Calu3 (cell line): ENCODE data around the gene FOXO3. TPM values are rescaled to one million over a fixed set of nuclear protein-coding genes. Genes with fewer than 3 reads are reported as not detected.

Experiments used
- BruUV-seq: library from RNA; stranded (reverse); fragments of 400-500 nt; replicated peaks from 2 replicates; lab custom pipeline; 2021; lab: Mats Ljungman, UMichigan
- CTCF ChIA-PET: fragments of 300-600 bp; sonication (Branson Sonifier 250); formaldehyde crosslinking; loops from one replicate; lab custom pipeline; 2022; ENCODE audit warnings: antibody characterized with exemption; lab: Charles Lee
- DNase-seq: peaks from one replicate; pipeline ENCODE4 v3.0.0; 2022
- H3K27ac Mint-ChIP-seq: one replicate; pipeline ENCODE4 v1.8.0; 2022; ENCODE audit warnings: mixed read lengths; ENCODE audit not compliant: unreplicated experiment
- H3K27me3 Mint-ChIP-seq: one replicate; pipeline ENCODE4 v1.8.0; 2022; ENCODE audit warnings: mixed read lengths; ENCODE audit not compliant: unreplicated experiment
- H3K36me3 Mint-ChIP-seq: one replicate; pipeline ENCODE4 v1.8.0; 2022; ENCODE audit warnings: mild to moderate bottlenecking, moderate library complexity, mixed read lengths; ENCODE audit not compliant: insufficient read depth, unreplicated experiment
- H3K4me1 Mint-ChIP-seq: one replicate; pipeline ENCODE4 v1.8.0; 2022; ENCODE audit warnings: mild to moderate bottlenecking, low read depth, mixed read lengths; ENCODE audit not compliant: unreplicated experiment
- H3K4me3 Mint-ChIP-seq: one replicate; pipeline ENCODE4 v1.8.0; 2022; ENCODE audit warnings: mild to moderate bottlenecking, low read depth, moderate library complexity, mixed read lengths; ENCODE audit not compliant: unreplicated experiment
- H3K9me3 Mint-ChIP-seq: one replicate; pipeline ENCODE4 v1.8.0; 2022; ENCODE audit warnings: low read depth, mixed read lengths; ENCODE audit not compliant: unreplicated experiment
- intact Hi-C: fragments of 100-400 bp; cut with micrococcal nuclease; formaldehyde crosslinking; loops from one replicate; pipeline ENCODE4 v1.10.0; 2022; ENCODE audit not compliant: unreplicated experiment
- total RNA-seq: library from RNA; stranded (reverse); gene quantifications from 2 replicates; pipeline ENCODE4 v1.2.3, GENCODE V29; 2022
- TF ChIP-seq, protein P1 (sequence below): fragments of 200-600 bp; IDR thresholded peaks from one replicate; pipeline ENCODE4 v1.8.0; 2022; ENCODE audit warnings: antibody characterized with exemption; ENCODE audit not compliant: unreplicated experiment

The FOXO3 gene
- total RNA-seq, 1 experiment from 2014 or later = 45.5 TPM

DNA sequence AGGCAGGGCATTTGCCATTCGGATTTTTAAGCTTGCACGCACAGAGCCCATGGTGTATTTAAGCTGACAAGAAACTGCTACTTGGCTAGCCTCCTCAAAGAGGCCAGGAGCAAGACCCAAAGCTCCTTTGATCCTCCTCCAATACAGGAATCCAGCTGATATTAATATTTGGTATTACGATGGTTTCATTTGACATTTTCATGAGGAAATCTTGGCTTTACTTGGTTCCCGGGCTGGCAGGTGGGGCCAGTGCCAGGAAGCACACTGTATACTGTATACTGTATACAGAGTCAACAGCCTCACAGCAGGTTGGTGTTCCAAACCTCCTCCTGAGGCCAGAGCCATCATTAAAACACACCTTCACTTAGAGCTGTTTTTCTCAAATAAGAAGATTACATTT lies 149.3 kb downstream of the FOXO3 start:
- no peak for DNase-seq
- CTCF ChIA-PET = no interaction called here
- no peaks in the 10 kb centered on the region for H3K9me3 Mint-ChIP-seq
- no TSS peak for BruUV-seq
- TF ChIP-seq, protein P1, sequence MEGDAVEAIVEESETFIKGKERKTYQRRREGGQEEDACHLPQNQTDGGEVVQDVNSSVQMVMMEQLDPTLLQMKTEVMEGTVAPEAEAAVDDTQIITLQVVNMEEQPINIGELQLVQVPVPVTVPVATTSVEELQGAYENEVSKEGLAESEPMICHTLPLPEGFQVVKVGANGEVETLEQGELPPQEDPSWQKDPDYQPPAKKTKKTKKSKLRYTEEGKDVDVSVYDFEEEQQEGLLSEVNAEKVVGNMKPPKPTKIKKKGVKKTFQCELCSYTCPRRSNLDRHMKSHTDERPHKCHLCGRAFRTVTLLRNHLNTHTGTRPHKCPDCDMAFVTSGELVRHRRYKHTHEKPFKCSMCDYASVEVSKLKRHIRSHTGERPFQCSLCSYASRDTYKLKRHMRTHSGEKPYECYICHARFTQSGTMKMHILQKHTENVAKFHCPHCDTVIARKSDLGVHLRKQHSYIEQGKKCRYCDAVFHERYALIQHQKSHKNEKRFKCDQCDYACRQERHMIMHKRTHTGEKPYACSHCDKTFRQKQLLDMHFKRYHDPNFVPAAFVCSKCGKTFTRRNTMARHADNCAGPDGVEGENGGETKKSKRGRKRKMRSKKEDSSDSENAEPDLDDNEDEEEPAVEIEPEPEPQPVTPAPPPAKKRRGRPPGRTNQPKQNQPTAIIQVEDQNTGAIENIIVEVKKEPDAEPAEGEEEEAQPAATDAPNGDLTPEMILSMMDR = no peak
- H3K4me3 Mint-ChIP-seq = no peak overlapping the region
- H3K36me3 Mint-ChIP-seq = peaks cover 3% of the 10 kb centered on the region
- H3K4me1 Mint-ChIP-seq = peaks cover 45% of the 10 kb centered on the region
- intact Hi-C loops = no loop called here
- H3K27me3 Mint-ChIP-seq = no peaks in the 10 kb centered on the region
- no peak overlapping the region for H3K27ac Mint-ChIP-seq

DNA sequence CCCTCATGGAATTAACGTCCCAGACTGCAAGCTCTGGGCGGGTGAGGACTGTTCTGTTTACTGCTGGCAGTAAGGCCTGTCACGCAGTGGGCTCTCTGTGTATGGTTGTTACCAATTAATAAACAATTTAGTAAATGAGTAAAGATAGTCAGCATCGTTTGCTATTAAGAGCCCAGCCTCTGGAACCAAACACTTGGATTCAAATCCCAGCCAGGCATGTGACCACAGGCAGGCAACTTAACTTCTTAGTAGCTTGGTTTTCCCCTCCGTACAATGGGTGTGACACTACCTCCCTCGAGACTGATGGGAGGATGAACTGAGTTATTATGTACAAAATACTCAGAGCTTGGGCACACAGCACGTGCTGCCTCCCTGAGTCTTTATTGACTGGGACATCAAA lies 149.8 kb downstream of the FOXO3 start:
- H3K9me3 Mint-ChIP-seq = no peaks in the 10 kb centered on the region
- H3K27ac Mint-ChIP-seq = no peak overlapping the region
- CTCF ChIA-PET = no interaction called here
- H3K4me1 Mint-ChIP-seq = peaks cover 50% of the 10 kb centered on the region
- no TSS peak for BruUV-seq
- no peak overlapping the region for H3K4me3 Mint-ChIP-seq
- TF ChIP-seq, protein P1 = no peak
- no peak for DNase-seq
- H3K36me3 Mint-ChIP-seq = peaks cover 3% of the 10 kb centered on the region
- no peaks in the 10 kb centered on the region for H3K27me3 Mint-ChIP-seq
- intact Hi-C loops = no loop called here

DNA sequence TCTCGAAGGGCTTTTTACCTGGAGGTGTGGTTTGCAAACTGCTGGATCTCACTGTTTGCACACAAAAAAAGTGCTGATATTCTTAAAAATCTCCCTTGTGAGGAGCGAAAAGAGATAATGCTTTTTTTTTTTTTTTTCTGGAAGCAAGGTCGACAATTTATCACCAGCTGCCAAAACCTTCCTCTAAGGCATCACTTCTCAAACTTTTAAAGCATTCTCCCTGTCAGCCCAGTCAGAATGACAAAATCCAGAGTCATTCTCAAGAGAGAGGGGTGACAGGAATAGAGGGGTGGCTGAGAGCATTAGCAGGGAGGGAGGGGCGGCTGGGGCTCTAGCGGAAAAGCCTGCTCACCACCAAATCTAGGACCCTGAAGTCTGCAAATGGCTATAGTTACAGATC lies 150.4 kb downstream of the FOXO3 start:
- Mint-ChIP-seq H3K4me3 (no peak overlapping the region), H3K27ac (no peak overlapping the region), H3K27me3 (no peaks in the 10 kb centered on the region)

DNA sequence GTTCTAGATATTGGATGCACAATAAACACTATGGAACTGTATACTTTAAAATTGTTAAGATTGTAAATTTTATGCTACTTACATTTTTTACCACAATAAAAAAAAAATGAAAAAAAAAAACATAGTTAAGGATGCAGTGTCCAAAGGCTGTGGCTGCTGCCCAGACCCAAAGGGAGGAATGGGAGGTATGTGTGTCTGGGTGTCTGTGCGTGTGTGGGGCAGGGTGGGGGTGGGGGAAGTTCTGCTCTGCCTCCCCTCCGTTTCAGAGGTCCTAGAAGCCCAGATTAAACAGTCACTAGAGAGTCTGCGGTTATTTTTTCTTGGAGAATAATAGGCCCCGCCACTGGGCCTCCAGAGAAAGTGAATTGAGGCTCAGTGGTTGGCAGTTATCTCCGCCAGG lies 151.1 kb downstream of the FOXO3 start:
- Mint-ChIP-seq H3K4me1 (peaks cover 45% of the 10 kb centered on the region), H3K27ac (no peak overlapping the region), H3K36me3 (no peaks in the 10 kb centered on the region), H3K4me3 (no peak overlapping the region), H3K9me3 (no peaks in the 10 kb centered on the region), H3K27me3 (no peaks in the 10 kb centered on the region)
- no TSS peak for BruUV-seq
- CTCF ChIA-PET = interaction anchor here (0.6 kb wide), 1 partner anchor 453 kb away, joined by 3 read pairs; no protein-coding TSS in a partner anchor
- no peak for DNase-seq
- TF ChIP-seq, protein P1 = no peak
- intact Hi-C loops = no loop called here

More for the DNA sequence above, 150.4 kb downstream of the FOXO3 start:
- intact Hi-C loops = no loop called here
- peaks cover 3% of the 10 kb centered on the region for H3K36me3 Mint-ChIP-seq
- DNase-seq = no peak
- TF ChIP-seq, protein P1 = no peak
- no peaks in the 10 kb centered on the region for H3K9me3 Mint-ChIP-seq
- CTCF ChIA-PET = no interaction called here
- no TSS peak for BruUV-seq
- H3K4me1 Mint-ChIP-seq = peaks cover 51% of the 10 kb centered on the region
